OCI-M1 (cell line): ENCODE measurements around the gene HS3ST3B1.

Experiments
- DNase-seq: peaks from one replicate; lab custom pipeline; 2025; lab: John Stamatoyannopoulos, UW

HS3ST3B1 gene

DNA sequence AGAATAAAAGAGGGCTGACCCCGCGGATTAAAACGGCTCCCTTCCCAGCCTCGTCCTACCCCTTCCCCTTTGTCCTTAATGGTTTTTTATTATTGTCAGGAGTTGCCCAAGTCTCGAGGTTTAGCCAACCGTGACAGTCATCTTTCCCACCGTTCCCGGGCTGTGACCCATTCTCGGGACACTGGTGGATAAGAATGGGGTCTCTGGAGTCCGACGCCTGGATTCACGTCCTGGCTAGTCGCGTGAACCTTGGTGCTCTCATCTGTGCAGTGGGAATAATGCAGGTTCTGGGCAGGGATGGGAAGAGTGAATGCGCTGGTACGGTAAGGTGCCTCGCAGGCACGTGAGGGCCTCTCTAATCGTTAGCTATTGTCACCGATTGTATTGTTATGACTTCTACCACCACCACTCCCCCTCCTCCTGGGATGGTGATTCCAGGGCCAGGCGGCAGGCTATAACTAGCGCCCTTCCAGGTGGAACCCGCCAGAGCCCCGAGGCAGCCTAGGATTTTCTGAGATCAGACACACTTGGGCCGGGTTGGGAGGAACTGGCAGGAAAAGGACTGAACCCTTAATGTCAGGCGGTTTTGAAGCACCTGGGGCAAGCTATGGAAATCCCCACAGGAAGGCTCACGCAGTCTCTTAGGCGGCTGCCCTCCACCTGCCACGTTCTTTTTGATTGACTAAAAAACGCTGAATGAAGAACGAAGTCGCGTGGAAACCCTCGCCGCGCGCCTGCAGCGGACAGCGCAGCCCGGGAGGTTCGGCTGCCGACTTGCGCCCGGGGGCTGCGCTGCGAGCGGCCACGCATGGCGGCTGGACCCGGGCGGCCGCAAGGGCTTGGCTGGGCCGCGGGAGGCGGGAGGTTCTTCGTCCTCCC lies 2.7 kb downstream of the HS3ST3B1 start:
- DNase-seq: no peak

DNA sequence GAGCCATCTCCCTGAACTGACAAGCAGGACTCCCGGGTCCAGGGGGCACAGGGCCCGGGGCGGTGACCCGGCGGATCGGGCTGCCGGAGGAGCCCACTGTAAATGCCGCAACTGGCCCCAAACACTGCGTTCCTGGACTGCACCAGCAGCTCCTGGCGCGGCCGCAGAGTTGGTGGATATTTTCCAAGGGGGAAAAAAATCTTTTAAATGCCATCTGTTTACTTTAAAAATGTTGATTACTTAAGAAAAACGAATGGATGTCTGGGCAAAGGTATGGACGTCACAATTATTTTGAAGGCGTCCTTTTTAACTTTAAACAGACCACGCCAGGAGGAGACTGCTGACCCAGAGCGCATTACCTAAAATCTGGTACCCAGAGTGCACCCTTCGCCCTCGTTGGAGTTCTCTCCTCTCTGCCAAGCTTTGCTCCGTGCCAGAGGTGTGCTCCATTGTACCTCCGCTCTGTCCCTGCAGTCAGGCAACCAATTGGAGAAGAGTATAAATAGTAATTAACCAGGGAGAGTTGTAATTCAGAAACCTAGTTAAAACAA lies 3.4 kb downstream of the HS3ST3B1 start:
- no peak for DNase-seq

DNA sequence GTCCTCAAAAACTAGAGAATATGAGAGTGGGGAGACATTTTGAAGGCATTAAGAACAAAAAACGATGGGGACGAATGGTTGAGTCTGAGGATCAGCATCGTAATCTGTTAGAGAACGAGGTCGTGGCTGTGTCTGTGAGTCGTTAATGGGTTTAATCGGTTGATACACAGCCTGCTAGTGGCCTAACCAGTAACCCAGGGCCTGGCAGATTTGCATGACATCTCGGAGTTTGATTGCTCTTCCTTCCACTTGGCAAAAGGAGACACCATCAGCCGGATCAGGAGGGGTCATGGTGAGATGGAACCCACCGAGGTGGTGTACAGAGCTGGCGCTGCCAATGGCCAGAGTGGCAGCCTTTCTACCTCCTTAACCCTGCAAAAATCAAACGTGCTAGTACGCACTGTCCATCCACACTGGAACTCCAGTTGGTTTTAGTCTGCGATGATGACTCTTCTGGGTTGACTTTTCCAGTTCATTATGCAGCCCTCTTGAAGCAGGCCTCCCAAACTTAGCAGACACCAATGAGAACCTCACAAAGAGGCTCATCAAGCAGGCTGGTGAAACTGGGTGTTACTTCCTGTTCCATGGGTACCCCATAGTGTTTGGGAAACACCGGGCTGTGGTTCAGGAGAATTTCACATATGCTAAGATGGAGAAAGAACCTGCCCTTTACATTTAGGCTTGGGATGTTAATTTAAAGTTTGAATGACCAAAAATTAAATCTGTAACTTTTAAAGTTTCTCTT lies 4.1 kb downstream of the HS3ST3B1 start:
- DNase-seq: no peak

DNA sequence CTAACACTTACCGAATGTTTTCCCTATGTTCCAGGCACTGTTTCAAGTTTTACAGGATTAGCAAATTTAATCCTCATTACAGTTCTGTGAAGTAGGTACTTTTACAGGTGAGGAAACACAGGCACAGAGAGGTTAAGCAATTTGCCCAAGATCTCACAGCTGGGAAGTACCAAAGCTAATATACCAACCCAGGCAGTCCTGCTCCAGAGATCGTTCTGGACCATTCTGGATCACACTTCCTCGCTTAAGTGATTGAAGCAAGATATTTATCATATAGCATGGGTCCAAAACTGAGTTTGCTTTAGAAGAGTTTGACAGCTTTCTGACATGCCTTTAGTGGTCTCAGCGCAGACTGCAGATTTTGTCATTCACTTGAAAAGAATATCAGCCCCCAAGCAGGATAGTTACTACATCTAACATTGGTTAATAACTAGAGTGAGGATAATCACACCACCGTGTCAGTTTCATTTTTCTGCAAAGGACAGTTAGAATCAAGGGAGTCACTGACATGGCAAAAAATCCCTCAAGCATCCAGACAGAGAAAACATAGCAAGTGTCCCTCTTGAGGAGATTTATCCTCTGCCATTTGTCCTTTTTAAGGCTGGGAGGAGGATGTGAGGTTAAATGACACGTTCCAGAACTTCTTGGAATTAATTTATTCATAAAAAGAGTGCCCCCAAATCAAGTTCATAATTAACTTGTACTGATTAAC lies 5.1 kb downstream of the HS3ST3B1 start:
- no peak for DNase-seq

DNA sequence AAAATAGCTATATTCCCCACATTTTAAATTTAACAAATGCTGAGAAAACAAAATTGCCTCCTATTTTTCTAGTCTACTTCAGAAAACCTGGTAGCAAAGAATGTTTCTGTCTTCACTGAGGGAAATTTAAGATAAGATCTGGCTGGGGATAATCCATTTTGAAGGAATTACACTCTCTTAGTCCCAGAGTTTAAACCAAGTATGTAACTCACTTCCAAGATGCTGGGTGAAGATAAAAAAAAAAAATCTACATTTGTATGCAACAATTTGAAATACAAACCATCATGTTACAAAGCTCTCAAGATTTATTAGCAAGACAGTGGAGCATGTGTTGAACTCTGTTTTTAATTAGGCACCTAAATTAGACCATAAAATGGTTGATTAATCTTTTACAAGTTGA lies 5.7 kb downstream of the HS3ST3B1 start:
- DNase-seq: no peak

DNA sequence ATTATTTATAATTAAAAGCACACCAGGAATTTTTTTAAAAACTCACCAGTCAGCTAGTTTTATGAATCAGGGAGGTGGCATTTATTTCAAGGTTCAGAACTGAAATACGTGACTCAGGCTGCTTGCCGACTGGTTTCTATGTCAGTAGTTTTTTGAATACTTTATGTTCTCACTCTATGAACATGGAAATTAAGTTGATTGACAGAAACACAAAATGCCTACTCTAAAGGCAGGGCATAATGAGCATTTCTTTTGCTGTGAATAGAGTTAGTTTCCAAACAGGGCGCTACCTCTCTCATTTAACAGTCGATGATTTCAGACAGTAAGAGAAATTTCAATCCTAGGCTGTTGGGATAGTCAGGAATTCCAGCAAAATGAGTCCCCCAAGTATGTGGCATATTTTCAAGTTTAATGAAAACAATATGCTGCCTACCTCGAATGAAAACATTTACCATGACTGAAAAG lies 6.7 kb downstream of the HS3ST3B1 start:
- no peak for DNase-seq

DNA sequence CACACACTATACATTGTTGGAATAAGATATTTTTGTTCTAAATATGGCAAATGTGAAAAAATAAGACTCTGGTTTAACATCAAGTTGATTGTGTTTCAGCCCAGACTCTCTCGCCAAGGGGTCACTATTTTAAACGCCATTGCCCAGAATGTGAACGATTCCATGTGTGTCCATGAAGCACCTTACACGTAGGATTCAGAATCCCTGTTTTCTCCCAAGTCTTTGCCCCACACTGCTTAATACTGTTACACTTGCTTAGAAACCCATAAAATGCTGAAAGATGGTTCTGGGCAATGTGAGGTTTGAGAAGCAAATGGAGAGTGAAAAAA lies 7.7 kb downstream of the HS3ST3B1 start:
- DNase-seq: no peak

DNA sequence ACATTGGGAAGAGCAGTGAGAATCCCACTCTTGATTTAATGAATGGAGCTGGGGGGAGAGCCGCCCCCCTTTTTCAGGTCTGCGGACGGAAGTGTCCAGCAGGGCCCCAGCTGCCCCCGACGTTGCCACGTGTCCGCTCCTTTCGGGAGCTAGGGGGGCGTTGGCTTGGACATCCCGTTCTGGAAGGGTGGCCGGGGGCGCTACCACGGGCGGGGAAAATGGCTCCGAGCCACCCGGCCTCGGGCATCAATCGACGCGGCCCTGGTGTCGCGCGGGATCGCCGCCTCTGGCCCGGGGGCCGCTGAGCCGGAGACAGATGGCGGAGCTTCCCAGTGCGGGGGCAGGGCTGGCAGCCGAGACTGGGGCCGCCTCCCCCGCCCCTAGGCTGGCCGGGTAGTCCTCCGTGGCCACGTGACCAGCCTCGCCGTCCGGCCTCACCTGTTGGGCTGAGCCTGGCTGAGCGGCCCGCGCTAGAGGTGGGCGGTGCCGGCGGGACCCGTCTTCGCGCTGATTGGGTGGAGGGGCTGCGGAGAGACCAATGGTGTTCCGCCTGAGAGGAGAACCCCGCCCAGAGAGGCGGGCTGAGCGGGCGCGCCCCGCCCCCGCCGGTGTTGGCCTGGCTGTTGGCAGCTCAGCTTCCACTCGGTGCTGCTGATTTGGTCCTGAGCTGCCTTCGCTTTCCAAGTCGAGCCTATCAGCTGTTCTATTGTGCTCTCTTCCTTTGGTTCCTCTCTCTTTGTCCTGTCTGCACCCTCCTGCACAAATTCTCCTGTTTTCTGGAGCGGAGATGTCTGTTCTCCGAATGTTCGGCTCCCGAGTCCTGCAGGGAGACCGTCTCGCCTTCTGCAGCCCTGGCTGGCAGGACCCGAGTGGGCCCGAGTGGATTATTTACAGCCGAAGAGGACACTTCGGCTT lies 8.3 kb downstream of the HS3ST3B1 start:
- DNase-seq: no peak

DNA sequence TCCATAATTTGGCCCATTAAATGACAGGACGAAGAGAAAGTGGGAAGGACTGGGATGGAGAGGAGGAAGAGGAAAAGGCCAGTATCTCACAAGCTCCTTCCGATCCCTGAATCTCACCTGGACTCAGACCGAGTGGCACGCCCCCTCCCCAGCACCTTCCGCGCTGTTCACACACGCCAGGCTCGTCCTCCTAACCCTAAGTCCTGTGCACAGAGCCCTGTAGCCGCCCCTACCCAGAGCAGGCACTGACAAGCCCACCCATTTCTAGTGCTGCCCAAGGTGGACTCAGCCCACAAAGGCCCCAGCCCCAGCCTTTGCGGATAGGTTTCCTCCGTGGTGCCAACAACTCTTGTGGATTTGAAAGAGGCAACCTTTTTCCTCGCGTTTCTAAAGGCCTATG lies 9.2 kb downstream of the HS3ST3B1 start:
- no peak for DNase-seq

DNA sequence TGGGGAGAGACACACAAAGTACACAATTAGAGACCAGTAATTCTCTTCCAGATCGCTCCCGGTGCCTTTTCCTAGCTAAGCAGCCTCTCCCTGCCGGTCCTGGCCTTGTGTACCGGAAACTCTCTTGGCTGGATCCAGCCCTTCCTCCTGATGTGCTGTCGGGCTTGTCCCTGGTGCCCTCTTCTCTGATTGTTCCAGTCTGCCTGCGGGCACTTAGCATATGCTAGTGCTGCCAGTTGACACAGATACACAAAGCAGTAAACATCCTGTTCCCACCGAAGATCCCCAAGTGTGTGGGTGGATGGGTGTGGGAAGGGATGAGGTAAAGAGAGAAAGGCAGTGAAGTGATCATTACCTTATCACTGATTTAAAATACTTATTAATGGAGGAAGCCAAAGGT lies 9.7 kb downstream of the HS3ST3B1 start:
- no peak for DNase-seq

DNA sequence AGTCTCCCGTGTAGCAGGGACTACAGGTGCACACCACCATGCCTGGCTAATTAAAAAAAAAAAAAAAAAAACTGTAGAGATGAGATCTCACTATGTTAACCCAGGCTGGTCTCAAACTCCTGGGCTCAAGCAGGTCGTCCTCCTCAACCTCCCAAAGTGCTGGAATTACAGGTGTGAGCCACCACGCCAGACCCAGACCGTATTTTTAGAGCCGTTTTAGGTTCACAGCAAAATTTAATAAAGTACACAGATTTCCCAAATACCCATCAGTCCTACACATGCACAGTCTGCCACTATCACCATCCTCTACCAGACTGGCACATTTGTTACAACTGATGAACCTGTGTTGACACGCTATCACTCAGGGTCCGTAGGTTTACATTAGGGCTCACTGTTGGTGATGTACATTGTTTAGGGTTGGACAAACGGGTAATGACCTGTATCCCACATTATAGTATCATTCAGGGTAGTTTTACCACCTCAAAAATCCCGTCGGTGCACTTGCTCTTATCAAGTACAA lies 10.4 kb downstream of the HS3ST3B1 start:
- no peak for DNase-seq

DNA sequence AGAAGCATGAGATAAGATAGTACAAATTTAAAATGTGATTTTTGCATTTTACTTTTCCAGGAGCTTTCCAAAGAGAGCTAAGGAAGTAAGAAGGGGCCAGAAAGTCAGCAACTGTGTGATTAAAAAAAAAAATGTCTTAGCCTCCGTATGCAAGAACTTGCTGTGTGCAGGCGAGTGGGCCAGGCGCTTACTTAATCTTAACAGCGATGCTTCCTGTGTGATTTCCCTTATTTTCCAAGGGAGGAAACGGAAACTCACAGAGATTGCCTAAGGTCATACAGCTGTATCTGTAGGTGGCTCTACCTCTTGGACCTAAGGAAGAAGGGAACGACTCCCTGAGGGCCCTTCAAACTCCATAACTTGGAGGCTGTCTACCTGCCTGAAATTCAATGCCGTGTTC lies 11.1 kb downstream of the HS3ST3B1 start:
- no peak for DNase-seq

DNA sequence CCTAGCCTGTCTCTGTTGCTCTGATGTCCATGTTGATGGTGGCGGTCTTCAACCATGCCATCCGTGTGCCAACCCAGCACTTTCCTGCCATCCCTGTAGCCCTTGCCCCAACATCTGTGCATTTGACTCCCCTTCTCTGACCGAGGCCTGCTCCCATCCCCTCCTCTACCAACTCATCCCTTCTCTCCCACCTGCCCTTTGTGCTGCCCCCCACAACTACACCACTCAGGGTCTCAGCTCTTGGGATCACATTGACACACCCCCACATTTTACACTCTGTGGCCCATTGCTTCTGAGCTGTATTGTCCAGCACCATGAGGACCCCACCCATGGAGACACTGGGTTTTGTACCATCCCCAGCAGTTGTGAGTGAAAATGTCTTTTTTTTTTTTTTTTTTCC lies 11.6 kb downstream of the HS3ST3B1 start:
- DNase-seq: no peak

DNA sequence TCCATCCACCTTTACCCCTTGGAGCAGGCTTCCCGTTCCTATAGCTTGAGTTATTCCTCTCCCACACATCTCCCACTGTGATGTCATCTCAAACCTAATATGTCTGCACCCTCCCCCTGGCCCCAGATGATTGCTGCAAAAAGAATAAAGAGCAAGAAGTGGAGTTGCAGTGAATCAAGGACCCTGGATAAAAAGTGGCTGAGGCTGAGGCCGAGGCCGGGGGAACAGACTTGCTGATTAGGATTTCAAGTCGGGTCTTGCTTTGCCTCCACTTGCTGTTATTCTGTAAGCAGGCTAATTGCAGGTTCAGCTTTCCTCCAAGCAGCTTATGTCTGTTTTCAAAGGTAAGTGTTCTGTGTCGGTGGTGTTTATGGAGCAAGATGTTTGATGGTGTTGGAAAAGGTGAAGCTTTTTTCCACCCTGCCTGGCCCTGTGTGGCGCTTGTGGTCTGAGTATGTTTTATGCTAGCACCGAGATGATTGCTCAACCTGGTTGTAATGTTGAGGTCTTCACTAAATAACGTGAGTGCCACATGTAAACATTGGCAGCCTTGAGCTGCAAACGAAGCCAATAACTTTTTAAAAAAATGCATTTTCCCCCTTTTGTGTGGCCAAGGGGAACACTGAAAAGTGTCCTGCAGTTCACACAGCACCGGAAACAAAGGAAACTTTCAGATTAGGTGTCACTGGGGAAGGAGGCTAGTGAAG lies 15.4 kb downstream of the HS3ST3B1 start:
- DNase-seq: no peak

DNA sequence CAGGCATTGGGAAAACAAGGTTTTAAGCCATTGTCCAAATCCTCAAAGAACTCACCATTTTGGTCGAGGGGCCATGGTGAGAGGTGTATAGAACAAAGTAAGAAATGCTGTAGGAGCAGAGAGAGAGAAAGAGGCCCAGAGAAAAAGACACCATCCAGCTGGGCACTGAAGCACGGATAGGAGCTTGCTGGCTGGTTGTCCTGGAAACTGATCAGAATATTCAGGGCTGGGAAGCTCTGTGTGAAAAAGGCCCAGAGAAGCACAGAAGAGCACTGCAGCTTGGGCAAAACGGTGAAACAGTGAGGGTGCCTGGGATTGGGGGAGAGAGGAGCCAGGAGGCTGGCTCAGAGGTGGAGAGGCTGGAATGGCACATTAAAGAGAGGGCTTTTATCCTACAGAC lies 16.5 kb downstream of the HS3ST3B1 start:
- no peak for DNase-seq

DNA sequence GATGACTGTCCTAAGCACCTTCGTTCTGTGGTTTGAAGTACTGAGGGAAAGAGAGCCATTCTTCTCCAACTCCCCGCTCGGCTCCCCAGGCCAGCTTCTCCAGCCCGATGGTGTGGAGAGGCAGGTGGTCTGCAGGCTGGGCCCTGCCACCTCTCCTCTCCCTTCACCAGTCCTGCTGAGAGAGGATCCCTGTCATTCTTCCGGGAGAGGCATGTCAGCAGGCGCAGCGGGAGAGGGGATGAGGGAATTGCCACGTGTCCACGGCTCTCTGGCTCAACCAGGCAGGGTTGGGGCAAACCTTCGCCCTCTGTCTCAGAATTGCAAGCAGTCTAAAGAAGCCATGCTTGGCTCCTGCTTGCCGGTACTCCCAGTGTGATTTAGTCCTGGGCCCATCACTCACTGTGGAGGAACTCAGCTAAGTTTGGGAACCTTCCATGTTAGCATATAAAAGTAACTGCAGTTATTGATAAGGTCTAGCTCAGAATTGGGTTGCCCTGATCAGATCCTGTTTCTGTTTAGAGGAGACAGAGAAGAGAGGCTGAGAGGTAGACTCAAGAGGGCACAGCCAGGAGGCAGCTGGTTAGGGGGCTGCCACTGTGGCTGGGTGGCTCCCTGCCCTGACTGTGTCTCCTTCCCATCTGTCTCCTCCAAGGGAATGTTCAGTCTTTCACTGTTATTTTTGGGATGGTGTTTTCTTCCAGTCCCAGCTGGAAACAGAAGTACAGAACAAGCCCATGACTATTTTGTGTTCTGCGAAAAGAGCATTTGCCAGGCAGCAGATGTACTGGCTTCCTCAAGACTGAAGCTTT lies 17.4 kb downstream of the HS3ST3B1 start:
- DNase-seq: no peak

DNA sequence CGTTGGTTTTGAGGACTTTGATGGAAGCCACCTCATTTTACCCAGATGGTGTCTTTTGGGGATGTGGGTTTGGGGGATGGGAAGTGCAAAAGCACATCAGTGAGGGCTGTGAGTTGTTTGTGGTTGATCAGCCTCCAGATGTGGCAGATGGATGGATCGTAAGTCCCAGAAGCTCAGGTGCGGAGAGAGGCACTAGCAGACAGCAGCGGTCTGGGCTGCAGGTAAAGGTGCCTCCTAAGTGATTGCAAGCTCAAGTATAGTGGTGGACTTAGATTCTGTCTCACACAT lies 18.0 kb downstream of the HS3ST3B1 start:
- no peak for DNase-seq

DNA sequence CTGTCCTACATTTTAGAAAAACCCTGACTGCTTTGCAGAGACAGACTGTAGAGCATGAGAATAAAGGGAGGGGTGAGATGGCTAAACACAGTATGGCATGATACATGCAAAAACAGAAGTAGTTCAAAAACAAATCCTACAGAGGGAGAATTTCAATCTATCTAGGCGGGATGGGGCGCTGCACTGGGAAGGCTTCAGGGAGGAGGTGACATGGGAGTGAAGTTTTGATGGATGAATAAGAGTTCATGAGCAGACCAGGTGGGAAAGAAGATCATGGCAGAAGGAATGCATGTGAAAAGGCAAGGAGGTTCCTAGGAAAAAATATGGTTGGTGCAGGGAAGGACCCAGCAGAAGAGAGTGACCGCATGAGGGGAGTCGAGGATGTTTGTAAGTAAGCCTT lies 19.2 kb downstream of the HS3ST3B1 start:
- DNase-seq: no peak

DNA sequence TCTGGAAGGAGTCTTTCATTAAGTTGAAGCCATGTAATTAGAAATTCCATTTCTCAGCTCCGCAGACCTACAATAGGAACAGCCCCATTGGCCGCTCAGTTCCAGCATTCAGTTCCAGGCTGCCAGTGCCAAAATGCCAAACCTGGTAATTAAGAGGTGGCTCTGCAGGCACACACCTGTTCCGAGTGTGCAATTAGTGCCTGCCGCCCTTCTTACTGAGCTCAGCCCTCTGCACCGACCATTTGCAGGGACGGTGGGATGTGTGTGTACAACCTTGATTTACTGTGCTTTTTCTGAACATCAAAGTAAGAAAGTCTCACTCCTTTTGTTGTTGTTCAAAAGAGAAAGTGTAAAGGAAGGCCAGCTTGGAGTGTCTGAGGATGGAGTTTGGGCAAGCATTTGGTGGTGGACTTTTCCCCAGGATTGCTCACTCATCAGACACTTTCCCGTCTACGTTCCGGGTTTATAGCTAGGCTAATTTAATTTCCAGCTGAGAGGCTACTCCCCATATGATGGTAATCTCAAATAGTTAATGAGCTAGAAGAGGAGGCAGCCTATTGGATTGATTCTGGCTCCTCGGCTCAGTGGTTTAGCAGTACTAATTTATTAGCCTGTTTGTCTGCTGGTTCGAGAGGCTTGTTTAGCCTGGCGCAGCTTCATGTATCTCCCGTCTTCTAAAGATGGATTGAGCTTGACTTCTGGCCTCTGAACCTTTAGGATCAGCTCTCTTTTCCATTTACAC lies 20.0 kb downstream of the HS3ST3B1 start:
- no peak for DNase-seq
